Stimulated activated CD4-positive, alpha-beta T cell treated with anti-CD3 and anti-CD28 coated beads, Interleukin-15, amount 100 ng/mL, for 48 hours (primary cell): Measurements from ENCODE around the gene AMOTL2.

Experiments used
- DNase-seq, 2 donors: peaks; one replicate each; pipeline ENCODE4 v3.0.0-alpha.2; 2020; ENCODE audit warnings: low read depth in 2 of 2

Gene AMOTL2

GRCh38 chr3:134378818-134379217 is 4.6 kb upstream of the AMOTL2 start:
- DNase-seq = no peak

GRCh38 chr3:134378384-134378783 is 4.1 kb upstream of the AMOTL2 start:
- no peak for DNase-seq

DNA sequence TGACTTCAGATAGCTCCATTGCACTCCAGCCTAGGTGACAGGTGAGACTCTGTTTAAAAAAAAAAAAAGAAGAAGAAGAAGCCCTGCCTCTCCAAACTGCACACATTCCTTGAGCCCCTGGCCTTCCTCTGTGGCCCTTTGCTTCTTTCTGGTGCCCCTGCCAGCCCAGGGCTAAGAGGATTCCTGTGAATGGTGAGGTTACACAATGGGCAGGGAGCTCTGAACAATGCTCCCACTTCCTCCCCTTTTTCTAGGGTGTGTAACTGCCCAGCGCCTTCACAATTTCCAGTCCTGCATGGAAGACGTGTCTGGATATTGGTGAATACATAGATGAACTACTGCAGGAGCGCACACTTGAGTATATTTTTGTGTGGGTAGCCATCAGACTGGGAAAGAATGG is 3.6 kb upstream of the AMOTL2 start:
- DNase-seq = no peak

GRCh38 chr3:134376786-134377426 is 2.7 kb upstream of the AMOTL2 start:
- no peak for DNase-seq

- DNase-seq = no peak
Measured at GRCh38 chr3:134376385-134376765, 2.1 kb upstream of the AMOTL2 start.

DNA sequence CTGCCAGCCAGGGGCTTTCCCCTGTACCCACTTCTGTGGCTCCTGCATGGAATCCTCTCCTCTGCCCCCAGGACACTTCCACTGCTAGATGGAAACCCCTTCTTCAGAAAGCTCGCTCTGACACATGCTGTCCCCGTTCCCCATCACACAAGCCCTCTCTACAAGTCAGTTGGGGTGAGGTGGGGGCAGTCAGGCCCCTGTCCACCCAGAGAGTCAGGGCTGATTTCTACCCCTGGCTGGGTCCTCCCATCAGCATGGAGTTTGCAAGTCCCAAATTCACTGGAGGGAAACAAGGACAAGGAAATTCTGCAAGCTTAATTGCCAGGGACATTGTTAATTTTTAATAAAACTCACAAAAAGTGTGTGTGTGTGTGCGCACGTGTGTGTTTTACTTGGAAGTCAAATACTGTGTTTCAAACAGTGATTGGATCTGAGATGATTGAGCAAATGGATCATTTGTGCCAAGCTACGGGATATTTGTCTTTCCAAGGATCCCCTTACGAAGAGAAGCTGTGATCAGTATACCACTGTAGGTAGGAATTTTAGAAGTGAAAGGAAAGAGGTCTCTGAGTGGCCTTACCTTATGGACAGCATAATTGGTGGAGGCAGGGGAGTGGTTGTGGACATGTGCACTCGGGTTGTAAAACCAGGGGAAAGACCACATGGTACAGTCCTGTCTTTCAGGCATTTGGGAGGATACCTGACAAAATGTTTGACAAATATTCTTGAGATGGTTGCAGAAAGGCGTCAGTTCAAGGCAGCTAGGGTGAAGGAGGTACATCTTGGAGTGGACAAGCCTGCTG is 1.5 kb upstream of the AMOTL2 start:
- DNase-seq = no peak

DNA sequence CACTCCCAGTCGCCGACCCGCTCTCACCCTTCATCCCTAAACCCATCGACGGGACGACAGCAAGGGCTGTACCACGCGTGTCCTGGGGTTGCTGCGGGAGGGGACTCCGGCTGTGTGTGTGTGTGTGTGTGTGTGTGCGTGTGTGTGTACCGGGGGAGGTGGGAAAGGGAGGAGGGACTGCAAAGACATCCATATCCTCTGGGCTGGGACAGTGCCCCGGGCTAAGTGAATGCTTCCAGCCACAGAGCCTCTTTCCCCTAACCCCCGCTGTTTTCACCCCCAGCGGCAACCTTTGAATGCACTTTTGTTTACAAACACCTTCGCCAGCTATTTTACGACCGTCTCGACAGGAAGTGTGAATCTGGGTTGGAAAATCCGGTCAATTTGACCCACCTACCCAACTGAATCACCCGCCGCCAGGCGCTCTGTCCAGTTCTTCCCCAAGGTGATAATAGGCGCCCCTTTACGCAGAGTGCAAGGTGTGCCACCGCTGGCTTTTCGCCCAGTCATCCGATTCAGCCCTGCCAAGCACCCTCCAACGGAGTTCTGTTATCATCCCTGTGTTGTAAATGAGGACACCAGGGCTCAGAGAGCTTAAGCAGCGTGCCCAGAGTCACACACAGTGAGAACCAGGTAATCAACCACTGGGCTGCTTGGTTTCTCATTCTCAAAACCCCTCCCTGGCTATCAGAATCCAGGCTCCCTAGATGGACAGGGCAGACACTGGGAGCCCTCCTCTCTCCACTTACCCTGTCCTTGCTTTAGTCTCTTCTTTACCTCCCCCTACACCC is 739 bp upstream of the AMOTL2 start:
- no peak for DNase-seq

- DNase-seq = no peak
Measured at GRCh38 chr3:134373271-134374104, 759 bp downstream of the AMOTL2 start.

GRCh38 chr3:134372396-134373270 is 1.6 kb downstream of the AMOTL2 start:
- no peak for DNase-seq

DNA sequence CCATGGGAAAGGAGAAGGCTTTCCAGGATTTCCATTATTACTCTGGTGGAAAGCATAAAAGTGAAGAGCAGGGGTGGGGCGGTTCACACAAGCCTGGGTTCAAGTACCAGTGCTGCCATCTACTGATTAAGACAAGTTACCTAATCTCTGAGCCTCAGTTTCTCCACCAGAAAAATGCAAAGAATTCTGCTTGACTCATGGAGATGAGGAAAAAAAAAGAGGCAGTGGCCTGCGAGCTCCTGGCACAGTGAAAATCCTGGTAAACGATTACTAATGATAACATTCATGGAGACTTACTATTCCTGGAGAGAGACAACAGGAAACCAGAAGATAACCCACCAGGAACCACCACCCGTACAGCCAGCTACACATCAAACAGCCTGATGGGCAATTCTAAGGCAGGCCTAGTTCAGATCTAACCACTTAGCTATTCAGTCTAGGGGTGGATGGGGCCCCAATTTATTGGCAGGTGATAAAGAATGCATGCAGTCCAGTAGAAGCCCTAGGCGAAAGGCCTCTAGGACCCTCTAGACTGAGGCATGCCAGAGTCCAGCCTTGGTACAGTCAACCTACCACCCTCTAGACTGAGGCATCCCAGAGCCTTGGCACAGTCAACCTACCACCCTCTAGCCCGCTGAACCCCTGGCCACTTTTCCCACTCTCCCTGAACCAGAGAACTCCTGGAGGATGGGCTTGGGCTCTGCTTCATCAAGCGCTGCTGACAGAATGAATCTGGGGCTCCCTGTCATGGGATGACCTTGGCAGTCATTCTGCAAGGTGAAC is 2.5 kb downstream of the AMOTL2 start:
- no peak for DNase-seq

- DNase-seq = no peak
Measured at GRCh38 chr3:134370611-134371531, 3.4 kb downstream of the AMOTL2 start.

GRCh38 chr3:134369861-134370596 is 4.2 kb downstream of the AMOTL2 start:
- DNase-seq = no peak

DNA sequence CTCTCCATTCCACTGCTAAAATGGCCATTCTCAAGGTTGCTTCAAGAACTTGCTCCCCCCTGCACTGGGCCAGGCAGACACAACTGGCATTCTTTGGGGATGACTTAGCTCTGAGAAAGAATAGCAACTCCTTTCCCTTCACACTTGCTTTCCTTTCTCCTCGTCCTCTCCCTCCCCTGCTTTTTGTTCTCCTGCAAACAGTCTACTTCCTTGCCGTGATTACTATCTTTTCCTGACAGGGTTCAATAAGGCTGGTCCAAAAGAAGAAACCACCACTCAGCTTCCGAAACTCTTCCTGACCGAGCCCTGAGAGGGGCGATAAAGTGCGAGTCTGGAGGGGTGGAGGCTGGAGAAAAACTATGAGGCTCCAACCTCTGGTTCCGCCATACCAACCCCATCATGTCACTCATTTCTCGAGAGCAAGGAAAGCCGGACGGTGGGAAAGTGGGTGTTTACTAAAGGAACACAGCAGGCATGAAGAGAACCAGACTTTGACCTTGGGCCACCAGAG is 5.0 kb downstream of the AMOTL2 start:
- no peak for DNase-seq

- no peak for DNase-seq
Measured at GRCh38 chr3:134368751-134369105, 5.5 kb downstream of the AMOTL2 start.

GRCh38 chr3:134367869-134368750 is 6.1 kb downstream of the AMOTL2 start:
- no peak for DNase-seq

DNA sequence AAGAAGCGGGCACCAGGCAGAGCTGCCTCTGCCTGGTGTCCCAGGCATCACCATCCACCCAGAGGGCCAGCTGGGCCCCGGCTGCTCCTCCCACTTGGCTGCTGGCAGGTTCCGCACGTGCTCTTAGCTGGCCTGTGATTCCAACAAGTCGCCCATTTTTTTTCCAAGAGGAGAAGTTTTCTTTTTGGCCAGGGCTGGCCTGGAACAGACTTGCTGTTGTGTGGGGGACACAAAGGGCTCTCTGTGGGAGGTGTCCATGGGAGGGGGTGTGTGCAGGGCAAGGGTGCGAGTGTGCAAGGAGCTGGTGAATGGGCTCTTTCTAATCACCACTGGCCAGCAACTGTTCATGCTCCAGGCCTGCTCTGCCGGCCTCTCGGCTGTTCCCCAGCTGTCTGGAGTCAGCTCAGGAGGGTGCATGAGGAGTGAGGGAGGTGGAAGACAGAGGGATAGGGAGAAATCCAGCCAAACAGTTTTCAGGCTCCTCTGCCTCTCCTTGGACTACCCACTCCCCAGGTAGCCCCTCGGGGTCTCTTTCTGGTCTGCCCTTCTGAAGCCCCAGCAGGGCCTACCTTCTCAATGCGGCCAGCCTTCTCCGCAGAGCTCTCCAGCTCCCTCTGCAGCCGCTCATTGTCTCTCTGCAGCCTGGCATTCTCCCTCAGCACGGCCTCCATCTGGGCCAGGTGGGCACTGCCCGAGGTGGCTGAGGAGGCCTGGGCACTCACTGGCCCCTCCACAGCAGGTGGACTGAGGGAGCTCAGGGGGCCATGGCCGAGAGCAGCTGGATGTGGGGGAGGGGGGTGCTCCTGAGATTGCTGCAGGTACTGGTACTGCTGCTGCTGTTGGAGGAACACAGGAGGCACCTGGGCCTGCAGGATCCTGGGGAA is 7.1 kb downstream of the AMOTL2 start:
- DNase-seq = no peak
